ENCODE results near the gene OR2A42.
"Not testable (repeated sequence)": the region's sequence is repeated elsewhere in the genome, so short reads cannot be mapped to it uniquely, and the experiment has no call there.

The OR2A42 gene

GRCh38 chr7:144226866-144227265 is 12.5 kb downstream of the OR2A42 start:
- DNase-seq (ENCODE audit: low spot score); FAIRE-seq: not testable (repeated sequence)

- not testable (repeated sequence) for DNase-seq (ENCODE audit: low spot score); FAIRE-seq
Observed at GRCh38 chr7:144223675-144224074, 15.7 kb downstream of the OR2A42 start.

- FAIRE-seq; DNase-seq (ENCODE audit: low spot score): not testable (repeated sequence)
Observed at GRCh38 chr7:144220531-144220930, 18.9 kb downstream of the OR2A42 start.

- peak; percentile 70 for FAIRE-seq
- DNase-seq (ENCODE audit: low spot score), result not testable (repeated sequence)
Observed at GRCh38 chr7:144219149-144219548, 20.3 kb downstream of the OR2A42 start.

- not testable (repeated sequence) for DNase-seq (ENCODE audit: low spot score); FAIRE-seq
Observed at GRCh38 chr7:144218581-144218980, 20.8 kb downstream of the OR2A42 start.

- FAIRE-seq; DNase-seq (ENCODE audit: low spot score): not testable (repeated sequence)
Observed at GRCh38 chr7:144217200-144217599, 22.2 kb downstream of the OR2A42 start.

- not testable (repeated sequence) for FAIRE-seq
Observed at GRCh38 chr7:144205306-144205705, 34.1 kb downstream of the OR2A42 start.

GRCh38 chr7:144203086-144203485 is 36.3 kb downstream of the OR2A42 start:
- DNase-seq (ENCODE audit: low spot score); FAIRE-seq: not testable (repeated sequence)

More at GRCh38 chr7:144205306-144205705, 34.1 kb downstream of the OR2A42 start:
- DNase-seq (ENCODE audit: low spot score), result not testable (repeated sequence)

- DNase-seq (ENCODE audit: low spot score); FAIRE-seq: not testable (repeated sequence)
Observed at GRCh38 chr7:144201978-144202377, 37.4 kb downstream of the OR2A42 start.

- not testable (repeated sequence) for FAIRE-seq; DNase-seq (ENCODE audit: low spot score)
Observed at GRCh38 chr7:144198934-144199333, 40.5 kb downstream of the OR2A42 start.

- FAIRE-seq; DNase-seq (ENCODE audit: low spot score): not testable (repeated sequence)
Observed at GRCh38 chr7:144195212-144195872, 44.1 kb downstream of the OR2A42 start, which contains the start of gene ARHGEF35. ARHGEF35 (minus strand) TSS chr7:144195833; CDS start chr7:144188383, 7,450 bp downstream.

- FAIRE-seq; DNase-seq (ENCODE audit: low spot score): not testable (repeated sequence)
Observed at GRCh38 chr7:144194453-144194852, 45.0 kb downstream of the OR2A42 start.

- not testable (repeated sequence) for DNase-seq (ENCODE audit: low spot score); FAIRE-seq
Observed at GRCh38 chr7:144193782-144194181, 45.6 kb downstream of the OR2A42 start.

GRCh38 chr7:144188578-144189171 is 50.7 kb downstream of the OR2A42 start:
- not testable (repeated sequence) for FAIRE-seq; DNase-seq (ENCODE audit: low spot score)

- DNase-seq (ENCODE audit: low spot score); FAIRE-seq: not testable (repeated sequence)
Observed at GRCh38 chr7:144187848-144188247, 51.6 kb downstream of the OR2A42 start.

GRCh38 chr7:144183166-144183565 is 56.2 kb downstream of the OR2A42 start, which contains the start of gene CTAGE4:
CTAGE4 (plus strand) TSS chr7:144183466; CDS start chr7:144183504, 38 bp downstream.
- FAIRE-seq; DNase-seq (ENCODE audit: low spot score): not testable (repeated sequence)

- not testable (repeated sequence) for DNase-seq (ENCODE audit: low spot score); FAIRE-seq
Observed at GRCh38 chr7:144179165-144179479, 60.3 kb downstream of the OR2A42 start.

- not testable (repeated sequence) for DNase-seq (ENCODE audit: low spot score); FAIRE-seq
Observed at GRCh38 chr7:144178380-144179164, 60.8 kb downstream of the OR2A42 start.

Measured in RCC 7860 (cell line).